NK-92 (cell line): Measurements from ENCODE around the gene TRMT112.

Experiments
- DNase-seq: peaks from one replicate; lab custom pipeline; 2025; ENCODE audit not compliant: unreplicated experiment; lab: John Stamatoyannopoulos, UW

The TRMT112 gene

DNA sequence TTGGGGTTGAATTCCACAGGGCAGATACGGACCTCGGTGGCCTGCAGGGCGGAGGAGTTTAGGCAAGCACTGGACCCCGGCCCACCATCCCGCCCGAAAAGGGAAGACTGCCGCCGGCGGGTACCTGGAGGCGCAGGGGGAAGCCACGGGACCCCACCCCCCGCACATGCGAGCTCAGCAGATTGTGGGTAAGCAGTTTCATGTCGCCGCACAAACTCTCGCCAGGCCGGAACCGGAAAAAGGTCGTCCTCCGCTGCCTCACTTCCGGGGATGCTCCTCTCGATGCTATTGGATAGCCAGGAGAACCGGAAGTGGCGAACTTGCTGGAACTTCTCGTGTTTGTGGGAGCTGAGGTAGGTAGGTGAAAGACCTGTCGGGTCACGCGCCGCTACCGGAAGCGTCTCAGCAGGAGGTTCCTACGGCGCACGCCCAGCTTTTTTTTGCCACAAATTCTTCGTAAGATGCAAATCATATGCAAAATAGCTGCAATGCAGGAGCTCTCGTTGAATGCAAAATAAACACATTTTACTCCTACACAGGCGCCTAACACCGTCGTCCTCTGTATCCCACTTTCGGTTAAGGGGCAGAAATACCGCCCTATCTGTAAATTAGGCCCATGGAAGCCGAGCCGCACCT is at the start of gene TRMT112:
TRMT112 (minus strand) TSS at position 235 of the 636 bp plus-strand sequence; CDS start at position 202, 33 bp downstream.
- DNase-seq: peak; percentile 88

- DNase-seq: no peak
These were observed 49.4 kb upstream of the TRMT112 start for GRCh38 chr11:64366751-64367150.

DNA sequence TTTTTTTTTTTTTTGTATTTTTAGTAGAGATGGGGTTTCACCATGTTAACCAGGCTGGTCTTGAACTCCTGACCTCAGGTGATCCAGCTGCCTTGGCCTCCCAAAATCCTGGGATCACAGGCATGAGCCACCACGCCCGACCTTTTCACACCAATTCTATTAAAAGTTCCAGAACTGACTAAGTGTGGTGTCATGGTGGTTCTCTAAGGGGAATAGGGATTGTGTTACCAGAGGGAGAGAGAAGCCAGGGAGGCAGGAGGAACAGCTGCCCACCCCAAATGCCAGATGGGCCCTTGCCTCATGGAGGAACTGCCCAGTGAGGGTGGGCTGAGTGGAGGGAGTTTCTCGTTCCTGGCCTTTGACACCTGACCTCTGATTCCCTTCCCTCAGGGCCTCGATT is 47.6 kb upstream of the TRMT112 start:
- DNase-seq: no peak

GRCh38 chr11:64364435-64364834 is 47.1 kb upstream of the TRMT112 start:
- no peak for DNase-seq

DNA sequence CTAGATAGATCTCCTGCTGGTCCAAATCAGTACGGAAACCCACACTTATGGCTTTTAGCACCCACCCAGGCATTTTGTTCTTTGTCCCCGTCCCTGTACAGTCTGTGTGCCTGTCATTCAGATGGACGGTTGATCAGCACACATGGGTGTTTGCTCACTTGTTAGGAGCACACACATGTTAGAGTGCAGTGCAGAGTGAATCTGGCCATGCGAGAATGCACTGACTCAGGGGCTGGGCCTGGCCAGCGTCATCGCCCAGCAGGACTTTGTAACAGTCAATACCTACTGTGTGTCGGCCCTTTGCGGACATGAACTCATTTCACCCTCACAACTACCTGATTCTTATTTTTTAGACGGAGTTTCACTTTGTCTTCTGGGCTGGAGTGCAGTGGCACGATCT is 45.0 kb upstream of the TRMT112 start:
- DNase-seq: no peak

GRCh38 chr11:64361659-64362058 is 44.3 kb upstream of the TRMT112 start:
- DNase-seq: no peak

DNA sequence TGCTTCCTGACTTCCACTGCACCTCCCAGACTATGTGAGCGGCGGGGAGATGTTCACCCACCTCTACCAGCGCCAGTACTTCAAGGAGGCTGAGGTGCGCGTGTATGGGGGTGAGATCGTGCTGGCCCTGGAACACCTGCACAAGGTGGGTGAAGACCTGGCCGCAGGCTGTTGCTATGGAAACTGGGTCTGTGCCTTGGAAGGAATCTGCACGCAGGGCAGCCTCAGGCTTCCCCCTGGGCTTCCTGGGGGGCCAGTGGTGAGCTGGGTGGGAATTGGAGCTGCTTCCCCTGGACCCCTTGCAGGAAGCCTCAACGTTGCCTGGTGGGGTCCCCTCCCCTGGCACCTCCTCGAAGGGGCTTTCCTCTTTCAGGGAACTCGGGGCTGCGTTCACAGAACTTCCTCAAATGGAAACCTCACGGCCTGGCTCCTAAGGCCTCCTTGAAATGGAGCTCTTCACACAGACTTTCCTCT is 43.1 kb upstream of the TRMT112 start:
- no peak for DNase-seq

DNA sequence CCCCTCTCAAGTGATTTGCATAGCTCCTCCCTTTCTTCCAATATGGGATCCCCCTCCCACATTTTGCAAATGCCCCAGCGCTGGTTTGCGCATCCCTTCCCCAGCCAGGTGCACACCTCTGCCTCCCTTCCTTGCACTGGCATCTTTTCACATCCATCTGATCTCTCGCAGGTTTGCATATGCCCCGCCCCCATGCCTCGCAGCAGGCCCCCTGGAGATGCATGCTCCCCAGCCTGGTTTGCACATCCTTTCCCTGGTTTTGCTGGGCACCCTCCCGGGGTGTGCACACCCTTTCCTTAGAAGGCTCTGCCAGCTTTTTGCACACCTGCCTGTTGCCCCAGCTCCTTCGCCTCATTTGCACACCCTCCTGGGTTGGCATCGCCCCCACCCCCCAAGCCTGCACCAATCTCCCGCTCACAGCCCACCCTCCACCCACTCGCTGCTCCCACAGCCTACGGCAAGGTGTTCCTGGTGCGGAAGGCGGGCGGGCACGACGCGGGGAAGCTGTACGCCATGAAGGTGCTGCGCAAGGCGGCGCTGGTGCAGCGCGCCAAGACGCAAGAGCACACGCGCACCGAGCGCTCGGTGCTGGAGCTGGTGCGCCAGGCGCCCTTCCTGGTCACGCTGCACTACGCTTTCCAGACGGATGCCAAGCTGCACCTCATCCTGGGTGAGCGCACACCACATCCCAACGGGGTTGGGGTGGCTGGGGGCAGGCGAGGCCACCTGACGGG is 42.5 kb upstream of the TRMT112 start:
- DNase-seq: no peak

- no peak for DNase-seq
These were observed 41.8 kb upstream of the TRMT112 start, which contains the start of gene RPS6KA4 for GRCh38 chr11:64358907-64359711. RPS6KA4 (plus strand) TSS chr11:64359162; CDS start chr11:64359236, 74 bp downstream.

DNA sequence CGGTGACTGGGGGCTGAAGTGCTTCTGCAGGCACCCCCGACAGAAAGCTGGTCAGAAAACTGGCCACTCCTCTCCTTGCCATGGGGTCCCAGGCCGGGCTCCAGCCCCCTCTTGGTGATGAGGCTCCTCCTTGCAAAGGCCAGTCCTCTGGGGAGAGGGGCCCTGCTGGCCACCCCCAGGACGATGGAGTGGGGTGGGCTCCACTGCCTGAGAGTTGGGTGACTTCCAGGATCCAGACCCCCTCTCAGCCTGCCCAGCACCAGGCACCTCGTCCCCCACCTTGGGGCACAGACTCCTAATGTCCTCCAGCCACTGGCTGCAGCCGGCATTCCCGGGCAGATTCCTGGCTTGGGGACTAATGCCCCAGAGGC is 41.2 kb upstream of the TRMT112 start:
- no peak for DNase-seq

- no peak for DNase-seq
These were observed 40.7 kb upstream of the TRMT112 start for GRCh38 chr11:64357904-64358535.

GRCh38 chr11:64357446-64357845 is 40.1 kb upstream of the TRMT112 start:
- no peak for DNase-seq

GRCh38 chr11:64356498-64357411 is 39.4 kb upstream of the TRMT112 start:
- DNase-seq: no peak

GRCh38 chr11:64355078-64355940 is 38.0 kb upstream of the TRMT112 start:
- DNase-seq: no peak

GRCh38 chr11:64353715-64354506 is 36.6 kb upstream of the TRMT112 start:
- no peak for DNase-seq

DNA sequence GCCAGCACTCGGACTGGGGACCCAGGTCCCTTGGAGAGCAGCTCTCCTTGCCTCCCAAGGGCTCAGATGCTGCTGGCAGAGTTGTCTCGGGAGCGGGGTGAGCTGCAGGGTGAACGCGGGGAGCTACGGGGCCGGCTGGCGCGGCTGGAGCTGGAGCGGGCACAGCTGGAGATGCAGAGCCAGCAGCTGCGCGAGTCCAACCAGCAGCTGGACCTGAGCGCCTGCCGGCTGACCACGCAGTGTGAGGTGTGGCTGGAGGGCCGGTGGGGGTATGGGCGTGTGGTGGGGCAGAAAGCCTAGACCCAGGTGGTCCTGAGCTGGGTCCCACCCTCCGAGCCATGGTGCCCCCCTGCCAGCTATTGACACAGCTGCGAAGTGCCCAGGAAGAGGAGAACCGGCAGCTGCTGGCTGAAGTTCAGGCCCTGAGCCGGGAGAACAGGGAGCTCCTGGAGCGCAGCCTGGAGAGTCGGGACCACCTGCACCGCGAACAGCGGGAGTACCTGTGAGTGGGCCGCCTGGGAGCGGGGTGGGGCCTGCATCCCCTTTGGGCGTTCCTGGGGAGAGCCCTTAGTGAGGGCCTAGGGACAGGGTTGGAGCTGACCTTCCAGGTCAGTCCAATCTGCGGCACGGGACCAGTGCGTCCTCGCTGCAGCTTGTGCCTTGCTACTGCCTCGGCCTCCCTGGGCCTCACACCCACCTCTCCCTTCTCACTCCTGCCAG is 35.8 kb upstream of the TRMT112 start:
- DNase-seq: no peak

DNA sequence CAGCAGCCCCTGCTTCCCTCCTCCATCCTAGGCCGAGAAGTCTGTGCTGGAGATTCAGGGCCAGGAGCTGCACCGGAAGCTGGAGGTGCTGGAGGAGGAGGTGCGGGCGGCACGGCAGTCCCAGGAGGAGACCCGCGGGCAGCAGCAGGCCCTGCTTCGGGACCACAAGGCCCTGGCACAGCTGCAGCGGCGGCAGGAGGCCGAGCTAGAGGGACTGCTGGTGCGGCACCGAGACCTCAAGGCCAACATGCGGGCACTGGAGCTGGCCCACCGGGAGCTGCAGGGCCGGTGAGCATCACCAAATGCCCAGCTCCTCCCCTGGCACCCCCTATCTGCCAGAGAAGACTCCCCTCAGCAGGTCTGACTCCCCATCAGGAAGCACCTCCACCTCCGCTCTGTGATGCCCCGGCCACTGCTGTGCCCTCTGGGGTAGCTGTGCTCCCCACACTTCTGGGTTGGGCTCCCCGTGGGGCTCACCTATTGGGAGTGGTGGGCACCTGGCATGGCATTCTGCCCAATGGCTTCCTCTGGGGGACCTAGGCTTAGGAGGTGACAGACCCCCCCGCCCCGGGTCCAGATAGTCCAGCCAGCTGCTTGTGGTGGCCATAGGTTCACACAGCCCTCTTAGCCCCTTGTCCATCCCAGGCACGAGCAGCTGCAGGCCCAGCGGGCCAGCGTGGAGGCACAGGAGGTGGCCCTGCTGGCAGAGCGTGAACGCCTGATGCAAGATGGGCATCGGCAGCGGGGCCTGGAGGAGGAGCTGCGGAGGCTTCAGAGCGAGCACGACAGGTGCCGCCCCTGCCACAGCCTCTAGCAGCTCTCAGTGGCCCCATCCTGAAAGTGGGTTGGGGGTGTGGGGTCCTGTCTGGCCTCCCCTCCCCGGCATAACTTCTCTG is 35.0 kb upstream of the TRMT112 start:
- no peak for DNase-seq
